HAP-1 (cell line): ENCODE results near the gene POU6F1.

ENCODE experiments used
- DNase-seq, 2 experiments: peaks; one replicate each; pipeline ENCODE4 v3.0.0-alpha.2; 2016 to 2020; ENCODE audit warnings: low spot score in 2 of 2
- H3K27me3 ChIP-seq: fragments of 250-450 bp; sonication (Bioruptor Pico); 2 replicates; pipeline ENCODE4 v1.5.1; 2020; ENCODE audit warnings: low read depth, mild to moderate bottlenecking, moderate library complexity
- H3K36me3 ChIP-seq: fragments of 250-450 bp; sonication (Bioruptor Pico); replicated peaks from 2 replicates; pipeline ENCODE4 v1.5.1; 2020; ENCODE audit warnings: mild to moderate bottlenecking
- H3K4me1 ChIP-seq: fragments of 250-450 bp; sonication (Bioruptor Pico); 2 replicates; pipeline ENCODE4 v1.5.1; 2020; ENCODE audit warnings: mild to moderate bottlenecking
- H3K4me3 ChIP-seq: fragments of 250-450 bp; sonication (Bioruptor Pico); 2 replicates; pipeline ENCODE4 v1.5.1; 2020; ENCODE audit warnings: mild to moderate bottlenecking, moderate library complexity
- H3K9me3 ChIP-seq: fragments of 250-450 bp; sonication (Bioruptor Pico); 2 replicates; pipeline ENCODE4 v1.5.1; 2020; ENCODE audit warnings: mild to moderate bottlenecking, moderate library complexity
- in situ Hi-C: fragments of 300-500 bp; cut with MboI; formaldehyde crosslinking; loops from 3 replicates; pipeline ENCODE4 v1.14.3; 2020; ENCODE audit warnings: low sequenced_read_pairs, inconsistent platforms, mixed read lengths

POU6F1 gene

GRCh38 chr12:51219322-51219721 lies 1.5 kb upstream of the POU6F1 start:
- no peak for DNase-seq
- in situ Hi-C loops = no loop called here
- no peaks in the 10 kb centered on the region for H3K27me3 ChIP-seq
- H3K36me3 ChIP-seq = no peaks in the 10 kb centered on the region
- peaks cover 16% of the 10 kb centered on the region for H3K4me1 ChIP-seq
- H3K4me3 ChIP-seq = peak overlapping the region; percentile 55
- H3K9me3 ChIP-seq = no peaks in the 10 kb centered on the region; the same call in 1 of the 2 replicates

DNA sequence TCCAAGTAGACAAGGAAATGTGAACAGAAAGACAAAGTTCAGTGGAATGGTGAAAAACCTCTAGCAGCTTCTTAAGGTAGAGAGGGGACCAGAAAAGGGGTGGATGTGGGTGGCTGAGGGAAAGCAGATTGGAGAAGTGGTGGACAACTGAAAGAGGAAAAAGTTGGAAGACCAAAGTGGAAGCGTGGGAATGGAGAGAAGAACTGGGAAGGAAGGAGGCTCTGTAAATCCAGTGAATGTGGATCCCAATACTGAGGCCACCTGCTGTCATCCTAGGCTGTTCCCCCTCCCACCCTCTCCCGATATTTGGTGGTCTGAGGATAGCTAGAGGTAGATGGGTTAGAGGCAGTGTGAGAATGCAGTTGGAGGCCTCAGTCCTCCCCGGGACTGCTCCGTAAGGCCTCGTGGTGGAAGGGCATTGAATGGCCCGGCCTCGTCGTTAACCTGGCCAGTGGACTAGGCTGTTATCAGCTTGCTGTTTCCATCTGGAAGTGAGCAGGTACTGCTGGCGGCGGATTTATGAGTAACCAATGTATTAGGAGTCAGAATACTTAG lies 822 bp upstream of the POU6F1 start:
- Histone ChIP-seq H3K9me3 (no peaks in the 10 kb centered on the region; the same call in 1 of the 2 replicates), H3K36me3 (no peaks in the 10 kb centered on the region), H3K4me1 (peaks cover 16% of the 10 kb centered on the region), H3K27me3 (no peaks in the 10 kb centered on the region), H3K4me3 (peak overlapping the region; percentile 55)
- in situ Hi-C loops = no loop called here
- peak; percentile 16 to 51 for DNase-seq

GRCh38 chr12:51217133-51217967 lies 512 bp downstream of the POU6F1 start:
- Histone ChIP-seq H3K4me3 (peak overlapping the region; percentile 55), H3K4me1 (peaks cover 16% of the 10 kb centered on the region), H3K36me3 (no peaks in the 10 kb centered on the region), H3K9me3 (no peaks in the 10 kb centered on the region), H3K27me3 (no peaks in the 10 kb centered on the region)
- DNase-seq = peak in 1 of 2 experiments; percentile 62
- in situ Hi-C loops = no loop called here

- Histone ChIP-seq H3K36me3 (no peaks in the 10 kb centered on the region), H3K9me3 (no peaks in the 10 kb centered on the region), H3K4me1 (peaks cover 16% of the 10 kb centered on the region), H3K4me3 (peak overlapping the region; percentile 55), H3K27me3 (no peaks in the 10 kb centered on the region)
- in situ Hi-C loops = no loop called here
- DNase-seq = peak in 1 of 2 experiments; percentile 38
These were observed 1.2 kb downstream of the POU6F1 start for GRCh38 chr12:51216642-51217041.

GRCh38 chr12:51214895-51215294 lies 3.0 kb downstream of the POU6F1 start:
- Histone ChIP-seq H3K27me3 (no peaks in the 10 kb centered on the region), H3K4me3 (no peak overlapping the region), H3K4me1 (peaks cover 16% of the 10 kb centered on the region), H3K36me3 (peaks cover 5% of the 10 kb centered on the region; the same call in 1 of the 2 replicates), H3K9me3 (no peaks in the 10 kb centered on the region)
- in situ Hi-C loops = no loop called here
- no peak for DNase-seq

GRCh38 chr12:51210690-51211395 lies 7.0 kb downstream of the POU6F1 start:
- no peak overlapping the region for H3K4me3 ChIP-seq
- in situ Hi-C loops = no loop called here
- peaks cover 11% of the 10 kb centered on the region for H3K36me3 ChIP-seq
- H3K27me3 ChIP-seq = no peaks in the 10 kb centered on the region
- no peaks in the 10 kb centered on the region for H3K9me3 ChIP-seq
- H3K4me1 ChIP-seq = no peaks in the 10 kb centered on the region
- DNase-seq = no peak

DNA sequence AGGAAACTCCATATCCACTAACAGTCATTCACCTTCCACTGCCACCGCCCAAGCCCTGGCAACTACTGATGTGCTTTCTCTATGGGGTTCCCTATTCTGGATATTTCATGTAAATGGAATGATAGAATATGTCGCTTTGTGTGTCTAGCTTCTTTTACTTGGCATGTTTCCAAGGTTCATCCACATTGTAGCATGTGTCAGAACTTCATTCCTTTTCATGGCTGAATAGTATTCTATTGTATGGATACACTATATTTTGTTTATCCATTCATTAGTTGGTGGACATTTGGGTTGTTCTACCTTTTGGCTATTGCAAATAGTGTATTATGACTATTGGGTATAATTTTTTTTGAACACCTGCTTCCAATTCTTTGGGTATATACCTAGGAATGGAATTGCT lies 8.6 kb downstream of the POU6F1 start:
- DNase-seq = no peak

DNA sequence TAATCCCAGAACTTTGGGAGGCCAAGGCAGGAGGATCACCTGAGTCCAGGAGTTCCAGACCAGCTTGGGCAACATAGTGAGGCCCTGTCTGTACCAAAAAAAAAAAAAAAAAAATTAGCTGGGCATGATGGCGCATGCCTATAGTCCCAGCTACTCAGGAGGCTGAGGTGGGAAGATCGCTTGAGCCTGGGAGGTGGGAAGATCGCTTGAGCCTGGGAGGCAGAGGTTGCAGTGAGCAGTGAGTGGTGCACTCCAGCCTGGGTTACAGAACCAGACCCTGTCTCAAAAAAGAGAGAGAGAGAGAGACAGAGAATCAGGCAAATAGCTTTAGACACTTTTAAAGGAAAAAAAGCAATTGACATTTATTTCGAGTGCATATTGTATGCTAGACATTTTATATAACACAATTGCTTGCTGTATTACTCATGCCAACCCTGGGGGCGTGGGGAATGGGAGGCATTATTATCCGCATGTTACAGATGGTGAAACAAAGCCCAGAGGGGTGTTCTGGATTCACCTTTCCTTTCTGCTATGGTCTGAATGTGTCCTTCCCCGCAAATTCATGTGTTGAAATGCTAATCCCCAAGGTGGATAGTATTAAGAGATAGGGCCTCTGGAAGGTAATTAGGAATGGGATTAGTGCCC lies 9.7 kb downstream of the POU6F1 start:
- no peak for DNase-seq
- no peak overlapping the region for H3K4me3 ChIP-seq
- peaks cover 17% of the 10 kb centered on the region for H3K36me3 ChIP-seq
- no peaks in the 10 kb centered on the region for H3K4me1 ChIP-seq
- H3K9me3 ChIP-seq = no peaks in the 10 kb centered on the region
- in situ Hi-C loops = no loop called here
- H3K27me3 ChIP-seq = no peaks in the 10 kb centered on the region

More for the DNA sequence above, 8.6 kb downstream of the POU6F1 start:
- no peaks in the 10 kb centered on the region for H3K4me1 ChIP-seq
- H3K27me3 ChIP-seq = no peaks in the 10 kb centered on the region
- no peak overlapping the region for H3K4me3 ChIP-seq
- peaks cover 11% of the 10 kb centered on the region for H3K36me3 ChIP-seq
- in situ Hi-C loops = no loop called here
- H3K9me3 ChIP-seq = no peaks in the 10 kb centered on the region

DNA sequence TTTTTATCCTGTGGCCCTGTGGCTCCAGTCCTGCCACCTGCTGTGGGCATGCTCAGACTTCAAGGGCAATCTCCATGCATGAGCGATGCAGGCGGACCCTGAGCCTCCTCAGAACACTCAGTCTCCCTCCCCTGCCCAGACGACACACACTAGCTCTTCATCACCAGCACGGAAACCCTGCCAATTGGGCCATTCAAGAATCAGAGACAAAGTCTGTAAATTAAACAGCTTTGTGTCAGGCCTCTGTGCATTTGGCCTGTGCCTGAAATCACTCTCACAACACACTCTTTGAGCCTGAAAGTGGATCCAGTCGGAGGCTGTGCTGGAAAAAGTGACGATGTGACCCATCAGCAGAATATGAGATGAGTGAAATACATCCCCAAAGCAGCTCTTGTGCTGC lies 12.5 kb downstream of the POU6F1 start:
- DNase-seq = no peak
- Histone ChIP-seq H3K9me3 (no peaks in the 10 kb centered on the region), H3K27me3 (no peaks in the 10 kb centered on the region), H3K36me3 (peaks cover 21% of the 10 kb centered on the region), H3K4me3 (no peak overlapping the region), H3K4me1 (no peaks in the 10 kb centered on the region)
- in situ Hi-C loops = no loop called here

GRCh38 chr12:51202718-51203117 lies 15.1 kb downstream of the POU6F1 start:
- no peaks in the 10 kb centered on the region for H3K4me1 ChIP-seq
- H3K9me3 ChIP-seq = no peaks in the 10 kb centered on the region
- no peaks in the 10 kb centered on the region for H3K27me3 ChIP-seq
- DNase-seq = no peak
- no peak overlapping the region for H3K4me3 ChIP-seq
- in situ Hi-C loops = no loop called here
- peaks cover 13% of the 10 kb centered on the region for H3K36me3 ChIP-seq

DNA sequence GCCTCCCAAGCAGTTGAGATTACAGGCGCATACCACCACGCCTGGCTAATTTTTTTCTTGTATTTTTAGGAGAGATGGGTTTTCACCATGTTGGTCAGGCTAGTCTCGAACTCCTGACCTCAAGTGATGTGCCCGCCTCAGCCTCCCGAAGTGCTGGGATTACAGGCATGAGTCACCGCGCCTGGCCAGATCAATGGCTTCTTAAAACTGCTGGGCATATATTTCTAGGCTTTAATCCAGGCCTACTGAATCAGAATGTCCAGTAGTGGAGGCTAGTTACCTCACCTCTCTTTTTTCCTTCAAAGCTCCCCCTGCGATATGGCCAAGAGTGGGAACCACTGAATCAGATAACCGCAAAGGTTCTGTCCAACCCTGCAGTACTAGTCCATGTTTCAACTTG lies 17.1 kb downstream of the POU6F1 start:
- DNase-seq = no peak
- H3K36me3 ChIP-seq = peaks cover 10% of the 10 kb centered on the region
- in situ Hi-C loops = no loop called here
- H3K9me3 ChIP-seq = no peaks in the 10 kb centered on the region
- no peaks in the 10 kb centered on the region for H3K4me1 ChIP-seq
- H3K27me3 ChIP-seq = no peaks in the 10 kb centered on the region
- H3K4me3 ChIP-seq = no peak overlapping the region

DNA sequence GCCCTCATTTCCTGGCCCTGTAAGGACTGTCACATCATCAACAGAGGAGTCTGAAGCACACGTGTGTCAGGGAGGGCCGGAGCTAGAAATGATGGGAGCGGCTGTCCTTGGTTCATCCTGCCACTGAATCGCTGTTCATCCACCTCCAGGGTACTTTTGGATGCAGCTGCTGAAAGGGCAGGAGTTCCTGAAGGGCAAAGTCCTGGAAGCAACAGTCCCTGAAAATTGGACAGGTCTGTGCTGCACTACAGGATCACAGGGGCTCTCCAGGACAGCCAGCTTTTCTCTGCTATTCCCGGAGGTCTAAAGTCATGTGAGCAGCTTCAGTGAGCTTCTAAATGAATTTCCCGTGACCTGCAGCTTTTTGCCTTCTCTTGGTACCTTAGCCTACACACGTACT lies 17.7 kb downstream of the POU6F1 start:
- Histone ChIP-seq H3K4me3 (no peak overlapping the region), H3K27me3 (no peaks in the 10 kb centered on the region), H3K4me1 (no peaks in the 10 kb centered on the region), H3K9me3 (no peaks in the 10 kb centered on the region), H3K36me3 (peaks cover 10% of the 10 kb centered on the region)
- DNase-seq = no peak
- in situ Hi-C loops = no loop called here

- Histone ChIP-seq H3K9me3 (no peaks in the 10 kb centered on the region), H3K36me3 (peaks cover 10% of the 10 kb centered on the region), H3K27me3 (no peaks in the 10 kb centered on the region), H3K4me3 (no peak overlapping the region), H3K4me1 (no peaks in the 10 kb centered on the region)
- in situ Hi-C loops = no loop called here
- no peak for DNase-seq
These were observed 18.4 kb downstream of the POU6F1 start for GRCh38 chr12:51199366-51199945.
